Measurements from ENCODE around the gene CYB561.

GRCh38 chr17:63436523-63437110 lies 9.5 kb downstream of the CYB561 start:
- TF ChIP-seq CTCF (IDR thresholded peaks at IDR 0.05) (no peak), POLR2A (IDR thresholded peaks at IDR 0.05) (no peak)

Data from lower leg skin (tissue), 3 donors.